GM18505 (cell line): ENCODE measurements around the gene ZNF624.
A peak's percentile ranks its signal among the peaks of the same experiment; 100 is the strongest.

Experiments used
- ATAC-seq: cut with Tn5 transposase; IDR thresholded peaks from one replicate; pipeline ENCODE4 v1.9.1; 2021; ENCODE audit not compliant: unreplicated experiment
- POLR2A ChIP-seq: IDR thresholded peaks from 4 replicates; pipeline ENCODE4 v1.6.1; 2011; ENCODE audit warnings: borderline replicate concordance; ENCODE audit not compliant: insufficient read depth, insufficient read length; ENCODE audit errors: extremely low read depth

ZNF624 gene

DNA sequence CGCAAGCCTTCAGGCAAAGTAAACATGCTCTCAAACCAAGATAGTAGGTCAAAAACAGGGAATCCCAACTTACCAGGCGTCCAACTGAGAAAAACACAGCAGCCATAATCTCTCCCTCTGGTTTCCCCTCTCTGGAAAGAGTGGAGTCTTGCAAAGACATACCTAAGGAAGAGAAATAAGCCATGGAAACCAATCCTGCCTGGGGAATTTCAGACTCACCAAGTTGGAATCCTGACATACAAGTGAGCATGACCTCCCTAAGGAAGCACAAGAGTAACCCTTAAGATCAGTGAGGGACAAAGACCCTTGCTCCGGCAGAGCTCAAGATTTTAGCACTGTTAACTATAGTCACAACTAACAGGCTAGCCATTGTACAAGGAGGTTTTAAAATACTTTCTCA lies 4.1 kb downstream of the ZNF624 start:
- no peak for TF ChIP-seq POLR2A
- ATAC-seq = no peak

DNA sequence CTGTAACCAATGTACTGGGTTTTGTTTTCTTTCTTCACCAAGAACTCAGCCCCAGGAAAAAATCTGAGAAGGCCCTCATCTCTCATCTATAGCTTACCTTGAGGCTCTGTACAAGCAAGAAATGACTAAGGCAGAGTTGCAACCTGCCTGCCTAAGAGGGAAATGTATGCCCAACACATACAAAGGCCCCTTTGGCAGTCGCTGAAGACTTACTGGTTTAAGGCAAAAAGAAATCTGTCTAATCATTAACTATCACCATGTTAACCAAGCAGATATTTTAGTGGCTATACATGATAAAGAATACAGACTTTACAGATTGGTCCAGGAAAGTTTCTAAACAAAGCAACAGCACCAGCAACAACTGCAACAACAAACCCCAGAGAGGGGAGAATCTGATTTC lies 14.2 kb downstream of the ZNF624 start:
- TF ChIP-seq POLR2A = no peak
- no peak for ATAC-seq

DNA sequence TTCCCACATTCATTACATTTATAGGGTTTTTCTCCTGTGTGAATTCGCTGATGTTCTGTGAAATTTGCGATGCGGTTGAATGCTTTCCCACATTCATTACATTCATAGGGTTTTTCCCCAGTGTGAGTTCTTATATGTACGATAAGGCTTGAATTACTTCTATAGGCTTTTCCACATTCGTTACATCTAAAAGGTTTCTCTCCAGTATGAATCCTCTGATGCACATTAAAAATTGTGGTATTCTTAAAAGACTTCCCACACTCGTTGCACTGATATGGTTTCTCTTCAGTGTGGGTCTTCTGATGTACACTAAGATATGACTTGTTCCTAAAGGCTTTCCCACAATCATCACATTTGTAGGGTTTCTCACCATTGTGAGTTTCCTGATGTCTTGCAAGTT lies 30.4 kb downstream of the ZNF624 start:
- TF ChIP-seq POLR2A = no peak
- no peak for ATAC-seq

DNA sequence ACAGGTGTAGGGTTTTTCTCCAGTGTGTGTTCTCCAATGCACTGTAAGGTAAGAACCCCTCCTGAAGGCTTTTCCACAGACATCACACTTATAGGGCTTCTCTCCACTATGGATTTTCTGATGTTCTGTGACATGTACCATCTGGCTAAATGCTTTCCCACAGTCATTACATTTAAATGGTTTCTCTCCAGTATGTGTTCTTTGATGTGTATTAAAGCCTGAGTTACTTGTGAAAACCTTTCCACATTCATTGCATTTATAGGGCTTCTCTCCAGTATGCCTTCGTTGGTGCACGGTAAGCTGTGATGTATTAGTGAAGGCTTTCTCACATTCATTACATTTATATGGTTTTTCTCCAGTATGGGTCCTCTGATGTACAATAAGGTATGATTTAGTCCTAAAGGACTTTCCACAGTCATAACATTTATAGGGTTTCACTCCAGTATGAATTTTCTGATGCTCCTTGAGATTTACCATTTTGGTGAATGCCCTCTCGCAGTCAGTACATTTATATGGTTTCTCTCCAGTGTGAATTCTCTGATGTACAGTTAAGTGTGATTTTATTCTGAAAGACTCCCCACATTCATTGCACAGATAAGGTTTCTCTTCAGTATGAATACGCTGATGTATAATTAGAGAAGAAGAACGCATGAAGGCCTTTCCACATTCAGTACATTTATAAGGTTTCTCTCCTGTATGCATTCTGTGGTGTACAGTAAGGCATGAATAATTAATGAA lies 30.9 kb downstream of the ZNF624 start:
- no peak for ATAC-seq
- no peak for TF ChIP-seq POLR2A

DNA sequence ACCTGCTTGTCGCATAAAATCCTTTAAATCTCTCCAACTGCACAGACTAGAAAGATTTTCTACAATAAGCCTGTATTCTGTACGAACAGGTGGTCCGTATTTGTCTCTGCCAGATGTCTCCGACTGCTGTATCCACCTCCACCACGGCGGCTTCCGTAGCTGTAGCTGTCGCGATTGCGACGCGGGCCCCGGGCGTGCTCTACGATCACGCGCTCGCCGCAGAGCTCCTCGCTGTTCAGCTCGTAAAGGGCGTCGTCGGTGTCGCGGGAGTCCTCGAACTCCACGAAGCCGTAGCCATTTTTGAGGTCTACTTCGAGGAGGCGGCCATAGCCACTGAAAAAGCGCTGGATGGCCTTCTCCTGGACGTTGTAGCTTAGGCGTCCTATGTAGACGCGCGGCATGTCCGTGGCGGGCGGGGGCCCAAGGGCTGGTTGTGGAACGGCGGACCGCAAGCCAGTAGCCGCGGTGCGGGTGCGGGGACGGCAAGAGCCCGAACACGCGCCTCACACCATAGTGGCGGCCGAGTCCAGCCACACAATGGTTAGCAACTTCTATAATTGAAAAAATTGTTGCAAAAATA lies 36.1 kb downstream of the ZNF624 start:
- TF ChIP-seq POLR2A = no peak
- no peak for ATAC-seq

DNA sequence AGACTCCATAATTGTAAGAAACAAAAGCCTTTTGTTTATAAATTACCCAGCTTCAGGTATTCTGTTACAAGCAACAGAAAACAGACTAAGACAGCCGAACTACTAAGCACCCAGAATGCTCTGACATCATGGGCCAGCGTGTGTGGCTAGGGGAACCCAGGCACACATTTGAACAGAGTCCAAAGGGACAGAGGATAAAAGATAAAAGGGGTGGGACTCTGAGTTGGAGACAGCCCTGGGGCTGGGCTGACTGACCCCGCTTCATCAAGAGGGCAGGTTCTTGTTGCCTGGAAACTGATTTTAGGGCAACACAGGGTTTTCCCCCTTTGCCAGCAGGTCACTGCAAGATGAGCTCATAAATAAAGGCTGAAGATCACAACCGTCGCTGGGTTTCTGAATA lies 54.1 kb downstream of the ZNF624 start:
- no peak for TF ChIP-seq POLR2A
- ATAC-seq = no peak

DNA sequence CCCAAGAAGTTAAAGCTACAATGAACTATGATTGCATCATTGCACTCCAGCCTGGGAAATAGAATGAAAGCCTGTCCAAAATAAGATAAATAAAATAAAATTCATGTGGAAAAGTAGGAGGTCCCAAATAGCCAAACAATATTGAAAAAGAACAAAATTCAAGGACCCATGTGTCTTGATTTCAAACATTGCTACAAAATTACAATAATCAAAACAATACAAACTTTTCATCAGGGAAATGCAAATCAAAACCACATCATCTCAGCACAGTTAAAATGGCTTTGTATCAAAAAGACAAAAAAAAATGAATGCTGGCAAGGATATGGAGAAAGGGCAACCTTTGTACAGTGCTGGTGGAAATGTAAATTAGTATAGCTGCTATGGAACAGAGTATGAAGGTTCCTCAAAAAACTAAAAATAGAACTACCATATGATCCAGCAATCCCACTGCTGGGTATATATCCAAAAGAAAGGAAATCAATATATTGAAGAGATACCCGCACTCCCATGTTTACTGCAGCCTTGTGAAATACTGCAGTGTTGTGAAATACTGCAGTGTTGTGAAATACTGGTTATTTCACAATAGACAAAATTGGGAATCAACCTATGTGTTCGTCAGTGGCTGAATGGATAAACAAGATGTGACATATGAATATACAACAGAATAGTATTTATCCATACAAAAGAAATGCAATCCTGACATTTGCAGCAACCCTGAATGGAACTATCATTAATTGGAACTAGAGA lies 60.1 kb downstream of the ZNF624 start:
- no peak for ATAC-seq
- TF ChIP-seq POLR2A = no peak

DNA sequence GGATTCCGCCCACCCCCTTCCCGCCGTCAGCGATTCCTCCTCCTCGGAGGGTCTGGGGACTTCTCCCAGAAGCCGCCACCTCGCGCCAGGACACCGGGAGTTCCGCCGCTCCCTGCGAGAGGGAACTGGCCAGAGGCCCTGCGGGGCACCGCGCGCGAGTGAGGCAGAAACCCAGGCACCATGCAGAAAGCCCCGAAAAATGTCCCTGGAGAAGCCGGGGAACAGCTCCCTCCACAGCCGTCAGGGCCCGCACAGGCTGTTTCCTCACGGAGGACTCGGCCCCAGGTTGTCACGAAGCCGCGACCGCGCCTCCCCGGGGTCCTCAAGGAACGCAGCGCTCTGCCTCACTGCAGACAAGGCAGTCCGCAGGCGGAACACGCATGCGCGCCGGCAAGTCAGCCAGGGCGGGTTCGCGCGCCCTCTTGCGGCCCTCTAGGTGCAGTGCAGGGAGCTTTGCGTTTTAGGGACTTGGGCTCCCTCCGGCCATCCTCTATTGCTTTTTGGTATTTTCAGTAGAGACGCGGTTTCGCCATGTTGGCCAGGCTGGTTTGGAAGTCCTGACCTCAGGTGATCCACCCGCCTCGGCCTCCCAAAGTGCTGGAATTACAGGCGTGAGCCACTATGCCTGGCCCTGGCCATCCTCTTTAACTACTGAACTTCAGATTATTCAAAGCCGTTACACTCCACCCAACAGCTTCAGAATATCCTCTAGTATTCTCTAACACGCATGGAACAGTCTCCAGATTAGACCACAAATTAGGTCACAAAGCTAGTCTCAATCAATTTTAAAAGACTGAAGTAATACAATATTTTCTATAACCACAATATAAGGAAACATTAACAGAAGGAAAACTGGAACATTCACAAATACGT lies 64.3 kb downstream of the ZNF624 start:
- ATAC-seq = peak; percentile 85

DNA sequence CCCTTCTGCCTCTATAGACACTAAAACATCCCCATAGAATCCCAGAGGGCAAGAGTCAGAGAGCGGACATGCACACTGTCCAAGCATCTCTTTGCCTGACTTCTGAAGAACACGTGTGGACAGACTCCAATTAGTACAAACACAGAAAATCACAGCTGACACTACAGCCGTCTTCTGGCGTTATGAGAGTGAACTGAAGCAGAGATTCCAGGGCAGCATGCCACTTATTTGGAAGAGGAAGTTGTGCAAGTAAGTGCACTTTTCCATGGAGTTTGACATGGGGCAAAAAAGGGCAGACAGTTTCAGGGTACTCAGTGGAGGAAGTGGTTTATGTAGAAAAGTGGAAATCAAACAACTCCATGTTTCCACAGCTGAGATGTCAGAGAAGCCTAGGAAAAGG lies 67.9 kb downstream of the ZNF624 start:
- TF ChIP-seq POLR2A = no peak
- ATAC-seq = no peak

More for the DNA sequence above, 64.3 kb downstream of the ZNF624 start:
- TF ChIP-seq POLR2A = no peak

DNA sequence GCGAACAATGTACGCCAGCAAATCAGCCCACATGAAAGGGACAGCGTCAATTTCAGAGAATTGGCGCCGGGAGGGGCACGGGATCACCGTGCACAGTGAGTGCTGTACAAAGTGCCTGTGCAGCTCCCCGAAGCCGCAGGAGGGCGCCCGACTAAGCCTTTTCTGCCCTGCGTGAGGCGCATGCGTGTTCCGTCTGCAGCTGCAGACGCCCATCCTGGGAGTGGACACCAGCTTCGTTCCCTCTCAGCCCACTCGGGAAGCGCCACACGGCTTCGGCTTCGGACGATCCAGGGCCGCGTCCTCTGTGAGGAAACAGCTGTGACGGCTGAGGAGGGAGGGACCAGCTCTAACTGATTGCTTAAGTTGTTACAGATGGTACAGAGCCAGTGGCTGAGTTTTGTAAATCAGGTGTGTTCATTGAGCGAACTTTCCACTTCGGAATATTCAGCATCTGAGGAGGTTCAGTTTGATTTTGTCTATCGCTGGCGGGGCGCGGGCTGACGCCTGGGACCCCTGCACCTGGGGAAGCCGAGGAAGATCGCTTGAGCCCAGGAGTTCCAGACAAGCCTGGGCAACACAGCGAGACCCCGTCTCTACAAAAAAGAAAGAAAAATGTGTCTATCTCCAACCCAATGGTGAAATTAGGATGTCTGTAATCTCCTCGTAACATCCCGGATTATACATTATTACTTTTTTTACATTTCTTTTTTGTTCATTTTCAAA lies 69.2 kb downstream of the ZNF624 start:
- no peak for TF ChIP-seq POLR2A
- no peak for ATAC-seq

DNA sequence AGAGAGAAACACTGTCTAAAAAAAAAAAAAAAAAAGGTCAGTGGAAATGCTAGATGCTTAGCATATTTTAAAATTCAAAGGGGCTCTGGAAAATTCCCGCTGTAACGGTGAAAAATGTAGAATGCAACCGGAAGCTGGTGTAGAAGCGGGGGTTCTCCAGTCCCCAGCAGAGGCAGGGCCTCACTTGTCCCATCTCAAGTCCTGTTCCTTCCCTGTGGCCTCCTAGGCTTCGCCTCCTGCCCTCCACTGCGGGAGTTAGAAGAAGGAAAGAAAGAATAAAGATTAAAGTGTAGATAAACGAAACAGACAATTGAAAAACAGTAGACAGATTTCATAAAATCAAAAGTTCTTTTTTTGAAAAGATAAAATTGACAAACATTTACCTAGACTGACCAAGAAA lies 69.9 kb downstream of the ZNF624 start:
- ATAC-seq = no peak
- TF ChIP-seq POLR2A = no peak

DNA sequence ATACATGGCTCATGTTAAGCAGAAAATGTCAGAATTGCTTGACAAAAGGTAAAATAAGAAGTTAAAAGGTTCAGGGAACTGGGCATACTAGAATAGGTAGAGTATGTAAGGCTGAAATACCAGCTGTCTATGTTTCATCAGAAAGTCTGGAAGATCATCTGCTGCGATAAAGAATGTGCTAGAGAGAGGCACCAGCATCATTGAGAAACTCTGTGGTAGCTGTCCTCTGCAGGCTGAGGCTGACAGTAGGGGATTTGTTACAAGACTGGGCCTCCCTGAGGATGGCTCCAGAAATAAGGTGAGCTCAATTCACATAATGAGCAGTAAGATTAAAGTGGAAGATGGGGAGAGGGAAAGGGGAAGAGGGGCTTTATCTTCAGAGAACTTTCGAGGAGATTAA lies 80.2 kb downstream of the ZNF624 start:
- TF ChIP-seq POLR2A = no peak
- ATAC-seq = no peak
